GM12891 (cell line): ENCODE results near the gene WNT4.

Experiments
- POLR2A ChIP-seq: IDR thresholded peaks from 2 replicates; pipeline ENCODE4 v1.6.1; 2011; ENCODE audit warnings: low read depth, low read length, control low read depth
- POLR2AphosphoS5 ChIP-seq: IDR thresholded peaks from 2 replicates; pipeline ENCODE4 v1.6.1; 2011; ENCODE audit warnings: low read depth, low read length, control low read depth
- TAF1 ChIP-seq: IDR thresholded peaks from 2 replicates; pipeline ENCODE4 v1.6.1; 2011; ENCODE audit warnings: low read depth, low read length, control low read depth

GRCh38 chr1:22101199-22101598, 41.7 kb downstream of the WNT4 start:
- TF ChIP-seq POLR2A (no peak), POLR2AphosphoS5 (no peak), TAF1 (no peak)
